Mammary epithelial cell (primary cell): Measurements from ENCODE around the gene TM9SF4.

Experiments used
- EZH2 ChIP-seq: IDR thresholded peaks from 2 replicates; pipeline ENCODE4 v1.6.1; 2012; ENCODE audit warnings: low read length, inconsistent platforms, borderline replicate concordance
- TF ChIP-seq, protein P1 (sequence below), 2 donors: IDR thresholded peaks in 1 of 2; conservative IDR thresholded peaks in 1 of 2; 2 replicates each; pipeline ENCODE4 v1.5.1; 2011 to 2012; ENCODE audit warnings: inconsistent platforms in 2 of 2, low read length in 2 of 2, mild to moderate bottlenecking in 2 of 2, control low read depth in 1 of 2, low read depth in 1 of 2; ENCODE audit not compliant: insufficient read depth in 1 of 2; ENCODE audit errors: extremely low read depth in 1 of 2

DNA sequence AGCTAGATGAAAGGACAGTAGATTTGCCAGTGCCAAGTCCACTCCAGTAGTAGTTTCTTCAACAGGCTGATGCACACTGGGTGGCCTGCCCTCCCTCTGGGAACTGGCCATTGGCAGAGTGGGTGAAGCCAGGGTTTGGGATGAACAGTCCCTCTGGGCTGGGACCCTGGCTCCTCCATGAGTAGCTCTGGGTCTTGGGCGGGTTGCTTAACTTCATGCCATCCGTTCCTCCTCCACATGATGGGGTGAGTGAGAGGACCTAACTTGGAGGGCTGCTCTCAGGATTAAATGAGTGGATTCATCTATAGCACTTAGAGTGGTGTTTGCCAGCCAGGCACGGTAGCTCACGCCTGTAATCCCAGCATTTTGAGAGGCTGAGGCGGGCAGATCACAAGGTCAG lies 50.8 kb downstream of the TM9SF4 start:
- TF ChIP-seq, protein P1, sequence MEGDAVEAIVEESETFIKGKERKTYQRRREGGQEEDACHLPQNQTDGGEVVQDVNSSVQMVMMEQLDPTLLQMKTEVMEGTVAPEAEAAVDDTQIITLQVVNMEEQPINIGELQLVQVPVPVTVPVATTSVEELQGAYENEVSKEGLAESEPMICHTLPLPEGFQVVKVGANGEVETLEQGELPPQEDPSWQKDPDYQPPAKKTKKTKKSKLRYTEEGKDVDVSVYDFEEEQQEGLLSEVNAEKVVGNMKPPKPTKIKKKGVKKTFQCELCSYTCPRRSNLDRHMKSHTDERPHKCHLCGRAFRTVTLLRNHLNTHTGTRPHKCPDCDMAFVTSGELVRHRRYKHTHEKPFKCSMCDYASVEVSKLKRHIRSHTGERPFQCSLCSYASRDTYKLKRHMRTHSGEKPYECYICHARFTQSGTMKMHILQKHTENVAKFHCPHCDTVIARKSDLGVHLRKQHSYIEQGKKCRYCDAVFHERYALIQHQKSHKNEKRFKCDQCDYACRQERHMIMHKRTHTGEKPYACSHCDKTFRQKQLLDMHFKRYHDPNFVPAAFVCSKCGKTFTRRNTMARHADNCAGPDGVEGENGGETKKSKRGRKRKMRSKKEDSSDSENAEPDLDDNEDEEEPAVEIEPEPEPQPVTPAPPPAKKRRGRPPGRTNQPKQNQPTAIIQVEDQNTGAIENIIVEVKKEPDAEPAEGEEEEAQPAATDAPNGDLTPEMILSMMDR (conservative IDR thresholded peaks at IDR 0.05 in 1 of 2, IDR thresholded peaks at IDR 0.05 in 1 of 2; ENCODE audit: extremely low read depth in 1 of 2, insufficient read depth in 1 of 2, low read depth in 1 of 2, low read length in 2 of 2): no peak
- no peak for TF ChIP-seq EZH2
